HG02970 (cell line): Measurements from ENCODE around the gene THOC1.

ENCODE experiments used
- ATAC-seq: cut with Tn5 transposase; IDR thresholded peaks from one replicate; pipeline ENCODE4 v1.9.1; 2021; ENCODE audit warnings: mild to moderate bottlenecking, moderate library complexity, moderate number of reproducible peaks; ENCODE audit not compliant: unreplicated experiment, low FRiP score

THOC1 gene

DNA sequence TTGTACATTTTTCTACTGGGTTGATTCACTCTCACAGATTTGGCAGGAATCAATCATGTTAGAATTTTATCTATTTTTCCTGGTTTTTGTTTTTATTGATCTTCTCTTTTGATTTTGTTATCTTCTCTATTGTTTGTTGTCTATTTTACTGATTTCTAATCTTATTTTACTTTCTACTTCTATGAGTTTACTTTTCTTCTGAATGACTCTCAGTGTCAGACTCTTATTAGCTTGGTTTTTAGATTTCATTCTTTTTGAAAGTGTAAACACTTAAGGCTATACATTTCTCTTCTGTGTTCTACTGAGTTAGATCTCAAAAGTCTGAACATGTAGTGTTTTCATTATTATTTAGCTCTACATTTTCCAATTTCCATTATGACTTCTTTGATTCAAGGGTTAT lies 47.1 kb downstream of the THOC1 start:
- ATAC-seq = no peak

DNA sequence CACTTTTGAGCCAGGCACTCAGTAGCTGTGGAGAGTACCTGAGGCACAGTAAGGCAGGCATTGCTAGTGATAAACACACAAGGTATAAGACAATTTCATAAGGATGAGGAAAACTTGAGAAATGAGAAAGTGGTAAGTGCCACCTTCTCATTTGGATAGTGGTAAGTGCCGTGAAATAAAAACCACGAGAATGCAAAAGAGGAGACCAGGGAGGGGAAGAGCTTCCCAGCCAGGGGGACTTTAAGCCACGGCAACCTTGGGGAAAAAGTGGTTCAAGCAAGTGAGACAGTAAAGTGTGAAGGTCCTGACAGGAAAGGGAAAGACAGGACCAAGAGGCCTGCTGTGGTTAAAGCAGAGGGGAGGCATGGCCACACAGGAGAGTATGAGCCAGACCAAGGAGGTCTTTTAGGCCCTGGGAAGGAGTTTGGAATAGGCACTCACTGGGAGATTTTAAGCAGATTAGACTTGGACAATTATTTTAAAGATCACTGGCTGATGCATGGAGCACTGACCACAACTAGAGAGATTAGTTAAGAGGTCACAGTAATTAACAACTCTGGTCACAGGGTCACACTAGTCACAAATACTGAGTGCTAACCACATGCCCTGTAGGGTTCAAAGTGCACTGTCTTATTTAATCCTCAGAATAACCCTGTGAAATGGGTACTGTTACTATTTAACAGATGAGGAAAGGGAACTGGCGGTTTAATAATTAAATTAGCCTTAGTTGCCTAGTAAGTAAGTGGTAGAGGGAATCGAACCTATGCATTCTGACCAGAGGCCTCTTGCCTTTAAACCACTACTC lies 50.1 kb downstream of the THOC1 start:
- ATAC-seq = no peak

DNA sequence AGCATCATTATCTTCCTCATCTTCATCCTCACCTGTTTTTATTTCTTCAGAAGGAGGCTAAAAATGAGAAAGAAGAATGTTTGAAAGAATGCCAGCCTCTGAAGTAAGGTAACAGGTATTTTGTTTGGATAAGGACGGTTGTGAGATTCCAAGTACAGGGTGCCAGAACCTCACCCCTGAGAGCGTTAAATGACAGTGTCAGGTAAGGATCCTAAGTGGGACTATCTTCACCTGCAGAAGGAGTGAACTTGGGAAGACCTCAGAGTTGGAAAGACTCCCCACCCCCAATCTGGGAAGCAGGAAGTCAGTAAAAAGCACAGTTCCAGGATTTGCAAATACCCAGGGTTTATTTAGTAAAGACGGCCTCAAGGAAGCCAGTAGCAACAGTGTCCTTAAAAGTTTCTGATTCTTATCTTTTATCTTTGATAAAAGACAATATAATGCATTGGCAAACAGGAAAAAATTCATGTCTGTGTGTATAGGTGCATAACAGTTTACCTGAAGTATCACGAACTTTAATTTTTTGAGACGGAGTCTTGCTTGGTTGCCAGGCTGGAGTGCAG lies 52.3 kb downstream of the THOC1 start:
- no peak for ATAC-seq

DNA sequence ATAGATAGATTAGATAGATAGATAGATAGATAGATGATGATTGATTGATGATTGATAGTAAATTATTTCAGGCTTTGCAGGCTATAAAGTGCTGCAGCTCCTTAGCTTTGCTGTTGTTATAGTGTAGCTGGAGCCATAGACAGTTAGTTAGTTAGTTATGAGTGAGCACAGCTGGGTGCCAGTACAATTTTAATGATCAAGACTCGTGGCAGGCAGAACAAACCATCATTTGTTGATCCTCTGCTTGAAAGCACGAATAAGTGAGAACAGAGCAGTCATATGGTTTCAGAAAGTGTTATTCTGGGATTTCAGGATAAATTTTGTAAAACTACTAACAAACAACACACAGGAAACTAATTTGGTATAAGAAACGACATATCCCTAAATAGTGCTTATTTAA lies 53.9 kb downstream of the THOC1 start:
- ATAC-seq = no peak

DNA sequence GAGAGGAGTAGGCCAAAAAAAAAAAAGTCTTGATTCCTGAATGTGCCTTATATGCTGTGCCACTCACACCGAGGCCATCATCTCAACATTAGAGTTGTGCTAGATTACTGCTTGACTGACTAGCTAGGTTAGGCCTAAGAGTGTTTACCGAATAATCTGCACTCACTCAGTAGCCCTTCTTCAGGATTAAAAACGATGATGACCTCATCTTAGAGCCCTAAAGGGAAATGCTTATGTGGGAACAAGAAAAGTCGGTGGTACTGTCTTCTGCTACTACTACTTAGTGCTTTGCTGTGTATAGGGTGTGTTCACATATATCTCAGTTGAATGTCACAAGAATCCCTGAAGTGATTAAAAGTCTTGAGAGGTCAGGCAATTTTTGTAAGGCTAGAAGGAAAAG lies 54.3 kb downstream of the THOC1 start:
- ATAC-seq = no peak

DNA sequence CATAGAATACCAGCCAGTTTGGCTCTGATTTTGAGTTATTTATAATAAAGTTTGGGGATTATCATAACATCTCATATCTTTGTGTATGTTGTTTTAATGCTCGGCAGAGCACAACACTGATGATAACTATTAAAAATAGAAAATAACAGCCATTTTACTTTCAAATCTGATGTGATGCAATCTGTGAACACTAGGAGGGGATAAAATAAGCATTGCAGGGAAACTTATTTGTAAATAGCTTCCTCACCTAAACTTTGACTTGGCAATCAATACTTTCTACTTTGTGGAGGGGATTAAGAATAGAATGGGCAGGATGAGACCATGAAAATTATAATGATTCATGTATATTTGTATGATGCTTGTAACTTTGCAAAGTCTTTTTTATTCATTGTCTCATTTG lies 55.1 kb downstream of the THOC1 start:
- ATAC-seq = no peak

DNA sequence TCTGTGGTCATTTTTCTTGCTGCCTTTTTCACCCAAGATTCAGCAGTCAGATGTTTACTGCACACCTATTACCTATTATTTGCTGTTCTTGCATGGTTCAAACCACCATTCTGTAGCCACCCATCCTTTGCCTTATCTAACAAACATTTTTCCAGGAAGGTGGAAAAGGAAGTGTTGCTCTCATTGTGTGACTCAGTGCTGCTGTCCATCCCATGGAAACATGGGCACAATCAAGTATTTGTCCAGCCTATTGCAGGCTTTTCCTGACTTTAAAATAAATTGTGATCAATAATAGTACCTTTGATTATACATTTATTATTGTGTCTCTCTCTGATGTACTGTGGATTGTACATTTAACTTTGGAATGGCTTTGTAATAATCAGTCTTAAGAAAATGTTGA lies 56.3 kb downstream of the THOC1 start:
- no peak for ATAC-seq

DNA sequence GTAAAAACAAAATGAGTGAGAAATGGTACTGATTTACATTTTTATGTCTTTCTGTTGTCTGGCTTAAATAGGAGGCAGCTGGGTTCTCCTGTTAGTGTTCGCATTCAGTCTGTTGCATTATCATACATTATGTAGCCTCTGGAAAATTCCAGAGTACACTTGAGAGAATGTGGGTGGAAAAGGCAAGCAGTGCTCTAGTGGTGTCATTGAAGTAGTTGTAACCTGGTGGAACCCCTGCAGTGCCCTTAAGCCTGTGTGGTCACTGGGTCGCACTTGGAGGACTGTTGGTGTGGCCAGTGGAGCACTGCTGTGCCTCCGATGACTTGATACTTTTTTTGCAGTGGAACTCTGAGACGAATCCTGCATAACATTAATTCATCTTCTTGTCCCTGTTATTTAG lies 57.1 kb downstream of the THOC1 start:
- ATAC-seq = no peak

DNA sequence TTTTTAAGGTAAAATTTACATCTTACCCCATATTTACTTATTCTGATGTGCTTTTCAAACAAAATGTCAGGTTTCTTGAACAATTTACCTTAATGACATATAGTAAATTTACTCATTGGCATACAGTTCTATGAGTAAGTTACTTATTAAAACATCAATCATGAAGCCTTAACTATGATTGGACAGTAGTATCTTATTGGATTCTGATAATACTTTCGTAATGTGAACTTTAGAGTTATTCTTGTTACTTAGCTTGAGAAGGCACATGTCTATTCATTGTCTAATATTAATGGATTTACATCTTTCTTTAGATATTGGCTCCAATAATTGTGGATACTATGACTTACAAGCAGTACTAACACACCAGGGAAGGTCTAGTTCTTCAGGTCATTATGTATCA lies 57.8 kb downstream of the THOC1 start:
- ATAC-seq = no peak

DNA sequence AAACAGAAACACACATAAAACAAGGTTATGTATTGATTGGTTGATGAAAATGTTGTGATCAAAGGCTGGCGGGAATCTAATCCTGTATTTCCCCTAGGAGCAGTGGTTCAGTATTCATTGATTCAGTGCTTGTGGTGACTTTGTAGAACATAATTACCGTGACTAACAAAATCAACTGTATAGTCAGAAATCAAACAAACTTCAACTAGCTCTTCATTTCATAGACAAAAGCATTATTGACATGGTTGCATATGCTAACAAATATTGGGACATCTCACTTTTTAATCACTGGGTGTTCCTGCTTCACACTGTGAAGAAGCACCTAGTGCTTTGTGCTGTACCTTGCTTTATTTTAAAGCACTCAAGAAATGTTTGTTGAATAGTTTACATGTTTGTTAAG lies 68.1 kb downstream of the THOC1 start:
- ATAC-seq = no peak

DNA sequence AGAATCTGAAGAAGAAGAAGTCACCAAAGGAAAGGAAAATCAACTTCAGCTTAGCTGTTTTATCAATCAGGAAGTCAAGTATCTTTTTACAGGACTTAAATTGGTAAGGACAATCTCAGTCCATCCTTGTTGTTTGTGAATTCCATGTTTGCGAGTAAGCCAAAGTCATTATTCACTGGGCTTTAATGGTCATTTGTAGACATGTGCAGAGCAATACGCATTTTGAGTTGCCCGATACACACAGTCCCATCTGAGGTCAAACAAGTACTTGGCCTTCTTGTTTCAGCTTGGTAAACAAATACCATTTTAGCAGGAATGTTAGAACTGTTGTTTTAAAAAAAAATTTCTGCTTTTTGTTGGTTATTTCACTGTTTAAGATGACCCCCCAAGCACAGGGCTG lies 68.6 kb downstream of the THOC1 start:
- no peak for ATAC-seq

DNA sequence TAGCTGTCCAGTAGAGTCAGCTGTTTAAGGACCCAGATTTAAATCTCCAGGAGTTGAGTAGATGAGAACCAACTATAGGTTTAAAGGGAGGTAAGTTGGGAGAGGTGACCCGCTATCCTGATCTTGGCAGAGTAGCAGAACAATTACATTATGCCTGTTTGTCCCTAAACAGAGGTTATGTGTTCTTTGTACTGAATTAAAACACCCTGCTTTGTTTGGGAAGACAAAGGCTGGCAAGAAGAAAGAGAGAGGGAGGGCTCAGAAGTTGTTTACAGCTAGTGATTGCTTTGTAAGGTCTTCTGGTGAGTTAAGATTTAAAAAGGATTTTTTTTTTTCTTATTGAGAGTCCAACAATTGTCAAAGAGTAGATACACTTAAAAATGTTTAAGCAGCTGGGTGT lies 72.2 kb downstream of the THOC1 start:
- ATAC-seq = no peak

DNA sequence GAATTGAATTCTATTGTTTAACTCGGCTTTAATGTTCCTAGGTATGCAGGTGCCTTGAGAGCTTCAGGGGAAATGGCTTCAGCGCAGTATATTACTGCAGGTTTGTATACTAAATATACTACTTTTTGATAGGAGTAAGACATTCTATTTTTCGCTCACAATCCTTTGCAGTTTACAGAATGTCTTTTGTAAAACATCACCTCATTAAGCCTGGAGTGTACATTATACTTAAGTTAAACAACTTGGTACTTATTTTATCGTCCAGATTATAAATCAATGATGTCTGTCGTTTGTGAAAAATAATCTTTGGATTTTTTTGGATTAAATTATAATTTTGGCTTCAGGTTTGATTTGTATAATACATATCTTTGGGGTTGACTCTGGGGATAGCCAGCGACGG lies 75.0 kb downstream of the THOC1 start:
- ATAC-seq = no peak

DNA sequence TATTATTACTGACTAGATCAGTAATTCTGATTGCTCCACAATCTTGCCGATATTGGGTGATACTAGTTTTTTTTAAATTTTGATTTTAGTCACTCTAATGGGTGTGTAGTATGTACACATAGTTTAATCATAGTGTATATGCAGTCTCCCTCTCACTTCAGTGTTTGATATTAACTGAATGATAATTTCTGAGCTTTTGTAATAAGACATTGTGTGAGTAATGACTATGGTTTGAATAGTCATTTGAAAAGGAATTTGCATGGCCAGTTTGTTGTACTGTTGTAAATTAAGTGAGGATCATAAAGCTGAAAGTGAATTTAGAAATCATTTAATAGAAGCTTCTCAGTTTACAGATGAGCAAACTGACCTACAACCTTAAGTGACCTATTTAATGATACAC lies 76.1 kb downstream of the THOC1 start:
- ATAC-seq = no peak

DNA sequence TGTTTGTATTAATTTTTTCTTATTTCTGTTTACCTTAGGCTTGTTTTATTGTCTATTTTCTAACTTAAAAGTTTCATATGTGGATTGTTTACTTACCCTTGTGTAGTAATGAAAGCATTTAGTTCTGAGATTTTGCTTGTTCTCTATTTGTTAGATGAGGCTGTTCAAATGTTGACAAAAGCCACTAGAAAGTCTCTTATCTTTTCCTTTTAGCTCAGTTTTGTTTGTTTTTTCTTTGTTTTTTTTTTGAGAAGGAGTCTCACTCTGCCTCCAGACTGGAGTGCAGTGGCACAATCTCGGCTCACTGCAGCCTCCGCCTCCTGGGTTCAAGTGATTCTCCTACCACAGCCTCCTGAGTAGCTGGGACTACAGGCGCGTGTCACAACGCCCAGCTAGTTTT lies 78.6 kb downstream of the THOC1 start:
- ATAC-seq = no peak

DNA sequence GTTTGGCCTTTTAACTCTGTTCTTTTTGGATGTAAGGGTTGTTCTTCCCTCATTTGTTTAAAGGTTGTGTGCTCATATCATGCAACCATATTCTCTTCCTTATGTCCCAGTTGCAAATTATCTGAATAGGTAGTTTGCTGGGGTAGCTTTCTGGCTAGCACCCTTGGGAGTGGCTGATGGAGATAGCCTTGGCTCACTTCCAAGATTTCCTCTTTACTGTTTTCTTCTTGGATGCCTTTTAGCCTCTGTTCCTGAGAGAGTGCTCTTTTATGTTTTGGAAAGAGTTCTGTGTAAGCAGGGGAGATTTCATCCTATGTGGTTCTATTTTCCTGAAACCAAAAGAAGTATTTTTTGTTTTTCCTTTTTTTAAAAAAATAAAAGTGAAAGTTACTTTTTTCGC lies 84.1 kb downstream of the THOC1 start:
- no peak for ATAC-seq

DNA sequence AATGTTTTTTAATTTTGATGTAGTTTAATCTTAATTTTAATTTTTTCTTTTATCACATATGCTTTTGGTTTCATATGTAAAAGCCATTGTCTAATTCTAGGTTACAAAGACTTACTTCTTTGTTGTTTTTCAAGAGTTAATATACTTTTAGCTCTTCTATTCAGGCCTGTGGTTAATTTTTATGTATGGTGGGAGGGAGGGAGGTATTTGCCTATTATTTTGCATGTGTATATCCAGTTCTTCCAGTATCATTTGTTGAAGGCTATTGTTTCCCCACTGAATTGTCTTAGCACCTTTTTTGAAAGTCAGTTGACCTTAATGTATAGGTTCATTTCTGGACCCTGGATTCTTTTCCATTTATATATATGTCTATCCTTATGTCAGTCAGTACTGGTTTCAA lies 86.1 kb downstream of the THOC1 start:
- no peak for ATAC-seq

DNA sequence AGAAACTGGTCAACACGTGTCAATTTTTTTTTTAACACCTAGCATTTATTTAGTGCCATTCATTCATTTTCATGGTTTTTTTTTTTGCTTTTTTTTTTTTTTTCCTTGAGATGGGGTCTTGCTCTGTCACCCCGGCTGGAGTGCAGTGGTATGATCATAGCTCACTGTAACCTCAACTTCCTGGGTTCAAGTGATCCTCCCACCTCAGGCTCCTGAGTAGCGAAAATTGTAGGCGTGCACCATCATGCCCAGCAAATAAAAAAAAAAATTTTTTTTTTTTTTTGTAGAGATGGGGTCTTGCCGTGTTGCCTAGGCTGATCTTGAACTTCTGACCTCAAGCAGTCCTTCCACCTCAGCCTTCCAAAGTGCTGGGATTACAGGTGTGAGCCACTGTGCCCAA lies 88.3 kb downstream of the THOC1 start:
- ATAC-seq = no peak

DNA sequence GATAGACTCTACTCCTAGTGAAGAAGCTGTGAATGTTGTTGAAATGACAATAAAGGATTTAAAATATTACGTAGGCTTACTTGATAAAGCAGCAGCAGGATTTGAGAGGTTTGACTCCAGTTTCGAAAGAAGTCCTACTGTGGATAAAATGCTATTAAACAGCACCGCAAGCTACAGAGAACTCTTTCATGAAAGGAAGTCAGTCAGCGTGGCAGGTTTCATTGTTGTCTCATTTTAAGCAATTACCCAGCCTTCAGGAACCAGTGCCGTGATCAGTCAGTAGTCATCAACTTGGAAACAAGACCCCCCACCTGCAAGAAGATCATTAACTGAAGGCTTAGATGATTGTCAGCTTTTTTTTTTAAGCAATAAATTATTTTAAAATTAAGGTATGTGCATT lies 95.5 kb downstream of the THOC1 start:
- ATAC-seq = no peak
